Caco-2 (cell line): Measurements from ENCODE around the gene TSN. TPM values are rescaled to one million over a fixed set of nuclear protein-coding genes. Genes with fewer than 3 reads are reported as not detected.

Experiments used
- BruUV-seq: library from RNA; stranded (reverse); fragments of 400-500 nt; replicated peaks from 2 replicates; lab custom pipeline; 2021; lab: Mats Ljungman, UMichigan
- CTCF ChIA-PET: fragments of 300-600 bp; sonication (Branson Sonifier 250); formaldehyde crosslinking; loops from one replicate; lab custom pipeline; 2022; ENCODE audit warnings: antibody characterized with exemption; lab: Charles Lee
- POLR2A ChIA-PET: fragments of 300-600 bp; sonication (Branson Sonifier 250); formaldehyde crosslinking; loops from one replicate; lab custom pipeline; 2022; ENCODE audit warnings: antibody characterized with exemption; lab: Charles Lee
- DNase-seq, 2 experiments: peaks; one replicate each; pipeline versions ENCODE4 v3.0.0 to v3.0.0-alpha.2; 2020 to 2022
- H3K27me3 ChIP-seq: replicated peaks from 2 replicates; pipeline ENCODE4 v1.6.0; 2011; ENCODE audit warnings: low read length; ENCODE audit not compliant: control insufficient read depth, insufficient read depth
- H3K36me3 ChIP-seq: 2 replicates; pipeline ENCODE4 v1.5.1; 2011; ENCODE audit warnings: low read length; ENCODE audit not compliant: control insufficient read depth, insufficient read depth
- H3K4me1 ChIP-seq: fragments of 250-450 bp; sonication (Bioruptor Pico); 2 replicates; pipeline ENCODE4 v1.5.1; 2020; ENCODE audit warnings: mild to moderate bottlenecking
- H3K4me3 ChIP-seq: 2 replicates; pipeline ENCODE4 v1.5.1; 2011; ENCODE audit warnings: low read depth, mild to moderate bottlenecking, control low read depth, low read length
- H3K9me3 ChIP-seq: fragments of 250-450 bp; sonication (Bioruptor Pico); 2 replicates; pipeline ENCODE4 v1.5.1; 2020; ENCODE audit warnings: mild to moderate bottlenecking, moderate library complexity
- H3K27ac Mint-ChIP-seq: one replicate; pipeline ENCODE4 v1.8.0; 2022; ENCODE audit warnings: mixed read lengths; ENCODE audit not compliant: unreplicated experiment
- H3K27me3 Mint-ChIP-seq: one replicate; pipeline ENCODE4 v1.8.0; 2022; ENCODE audit warnings: mixed read lengths; ENCODE audit not compliant: insufficient read depth, unreplicated experiment
- H3K36me3 Mint-ChIP-seq: one replicate; pipeline ENCODE4 v1.8.0; 2022; ENCODE audit warnings: mild to moderate bottlenecking, mixed read lengths; ENCODE audit not compliant: insufficient read depth, unreplicated experiment
- H3K4me1 Mint-ChIP-seq: one replicate; pipeline ENCODE4 v1.8.0; 2022; ENCODE audit warnings: low read depth, mixed read lengths; ENCODE audit not compliant: unreplicated experiment
- H3K4me3 Mint-ChIP-seq: one replicate; pipeline ENCODE4 v1.8.0; 2022; ENCODE audit warnings: mild to moderate bottlenecking, moderate library complexity, mixed read lengths; ENCODE audit not compliant: unreplicated experiment
- H3K9me3 Mint-ChIP-seq: one replicate; pipeline ENCODE4 v1.8.0; 2022; ENCODE audit warnings: mixed read lengths; ENCODE audit not compliant: unreplicated experiment
- intact Hi-C: fragments of 100-400 bp; cut with micrococcal nuclease; formaldehyde crosslinking; loops from one replicate; pipeline ENCODE4 v1.10.0; 2022; ENCODE audit not compliant: unreplicated experiment
- total RNA-seq: library from RNA; stranded (reverse); gene quantifications from 2 replicates; pipeline ENCODE4 v1.2.3, GENCODE V29; 2022
- TF ChIP-seq, protein P1 (sequence below), 2 experiments: fragments of 200-600 bp in 1 of 2; IDR thresholded peaks; 1 replicate in 1 of 2; 2 replicates in 1 of 2; pipeline versions ENCODE4 v1.5.1 to v1.8.0; 2011 to 2022; ENCODE audit warnings: antibody characterized with exemption in 1 of 2, control low read depth in 1 of 2, inconsistent platforms in 1 of 2, low read depth in 1 of 2, low read length in 1 of 2, mild to moderate bottlenecking in 1 of 2, moderate library complexity in 1 of 2; ENCODE audit not compliant: insufficient read depth in 1 of 2, severe bottlenecking in 1 of 2, unreplicated experiment in 1 of 2

The TSN gene
- total RNA-seq, 1 experiment from 2014 or later: 125 TPM

DNA sequence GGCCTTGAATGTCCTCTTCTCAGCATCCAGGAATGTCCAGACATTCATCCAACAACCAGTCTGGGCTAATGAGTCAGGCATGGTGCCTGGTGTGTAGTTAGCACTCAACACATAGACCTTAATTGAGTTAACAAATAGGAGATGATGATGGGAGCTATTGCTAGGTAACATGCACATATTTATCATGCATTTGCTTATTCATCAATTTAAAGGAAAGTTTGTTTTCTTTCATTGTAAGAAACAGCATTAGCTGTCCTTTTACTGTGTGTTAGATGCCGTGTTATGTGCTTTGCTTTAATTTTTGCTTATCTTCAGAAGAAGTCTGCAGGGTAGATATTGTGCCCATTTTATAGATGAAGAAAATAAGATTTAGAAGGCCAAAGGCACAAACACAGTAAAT, 43.2 kb downstream of the TSN start:
- Mint-ChIP-seq H3K27me3 (no peaks in the 10 kb centered on the region), H3K4me3 (no peak overlapping the region), H3K27ac (no peak overlapping the region), H3K36me3 (no peaks in the 10 kb centered on the region), H3K9me3 (peaks cover 22% of the 10 kb centered on the region), H3K4me1 (peaks cover 4% of the 10 kb centered on the region)
- POLR2A ChIA-PET: no interaction called here
- Histone ChIP-seq H3K27me3 (no peaks in the 10 kb centered on the region), H3K36me3 (no peaks in the 10 kb centered on the region), H3K4me1 (no peaks in the 10 kb centered on the region), H3K9me3 (peaks cover 10% of the 10 kb centered on the region; the same call in 1 of the 2 replicates), H3K4me3 (no peak overlapping the region)
- TF ChIP-seq, protein P1, sequence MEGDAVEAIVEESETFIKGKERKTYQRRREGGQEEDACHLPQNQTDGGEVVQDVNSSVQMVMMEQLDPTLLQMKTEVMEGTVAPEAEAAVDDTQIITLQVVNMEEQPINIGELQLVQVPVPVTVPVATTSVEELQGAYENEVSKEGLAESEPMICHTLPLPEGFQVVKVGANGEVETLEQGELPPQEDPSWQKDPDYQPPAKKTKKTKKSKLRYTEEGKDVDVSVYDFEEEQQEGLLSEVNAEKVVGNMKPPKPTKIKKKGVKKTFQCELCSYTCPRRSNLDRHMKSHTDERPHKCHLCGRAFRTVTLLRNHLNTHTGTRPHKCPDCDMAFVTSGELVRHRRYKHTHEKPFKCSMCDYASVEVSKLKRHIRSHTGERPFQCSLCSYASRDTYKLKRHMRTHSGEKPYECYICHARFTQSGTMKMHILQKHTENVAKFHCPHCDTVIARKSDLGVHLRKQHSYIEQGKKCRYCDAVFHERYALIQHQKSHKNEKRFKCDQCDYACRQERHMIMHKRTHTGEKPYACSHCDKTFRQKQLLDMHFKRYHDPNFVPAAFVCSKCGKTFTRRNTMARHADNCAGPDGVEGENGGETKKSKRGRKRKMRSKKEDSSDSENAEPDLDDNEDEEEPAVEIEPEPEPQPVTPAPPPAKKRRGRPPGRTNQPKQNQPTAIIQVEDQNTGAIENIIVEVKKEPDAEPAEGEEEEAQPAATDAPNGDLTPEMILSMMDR (IDR thresholded peaks at IDR 0.05; ENCODE audit: insufficient read depth in 1 of 2, low read depth in 1 of 2, low read length in 1 of 2, severe bottlenecking in 1 of 2, unreplicated experiment in 1 of 2): no peak
- intact Hi-C loops: no loop called here
- no TSS peak for BruUV-seq
- DNase-seq: no peak
- CTCF ChIA-PET: no interaction called here

DNA sequence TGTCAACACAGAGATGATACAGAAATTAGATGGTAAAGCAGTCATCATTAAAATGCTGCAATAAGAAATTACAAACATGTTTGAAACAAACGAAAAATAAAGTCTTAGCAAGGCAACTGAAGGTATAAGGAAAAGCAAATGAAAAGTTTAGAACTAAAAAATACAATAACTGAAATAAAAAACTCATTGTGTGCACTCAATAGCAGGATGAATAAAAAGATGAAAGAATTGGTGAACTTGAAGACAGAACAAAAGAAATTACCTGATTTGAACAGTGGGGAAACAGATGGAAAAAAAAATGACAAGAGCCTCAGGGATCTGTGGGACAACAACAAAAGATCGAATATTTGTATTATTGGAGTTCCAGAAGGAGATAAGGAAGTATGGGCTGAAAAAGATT, 46.5 kb downstream of the TSN start:
- H3K9me3 ChIP-seq: peaks cover 10% of the 10 kb centered on the region; the same call in 1 of the 2 replicates
- H3K4me1 Mint-ChIP-seq: no peaks in the 10 kb centered on the region
- BruUV-seq: no TSS peak
- H3K4me3 ChIP-seq: no peak overlapping the region
- intact Hi-C loops: no loop called here
- no peaks in the 10 kb centered on the region for H3K27me3 ChIP-seq
- DNase-seq: no peak
- H3K36me3 ChIP-seq: no peaks in the 10 kb centered on the region
- no peaks in the 10 kb centered on the region for H3K4me1 ChIP-seq
- peaks cover 18% of the 10 kb centered on the region for H3K9me3 Mint-ChIP-seq
- H3K27ac Mint-ChIP-seq: no peak overlapping the region
- ChIA-PET POLR2A (no interaction called here), CTCF (no interaction called here)
- H3K27me3 Mint-ChIP-seq: no peaks in the 10 kb centered on the region
- H3K4me3 Mint-ChIP-seq: no peak overlapping the region
- TF ChIP-seq, protein P1 (IDR thresholded peaks at IDR 0.05; ENCODE audit: insufficient read depth in 1 of 2, low read depth in 1 of 2, low read length in 1 of 2, severe bottlenecking in 1 of 2, unreplicated experiment in 1 of 2): no peak
- H3K36me3 Mint-ChIP-seq: no peaks in the 10 kb centered on the region

DNA sequence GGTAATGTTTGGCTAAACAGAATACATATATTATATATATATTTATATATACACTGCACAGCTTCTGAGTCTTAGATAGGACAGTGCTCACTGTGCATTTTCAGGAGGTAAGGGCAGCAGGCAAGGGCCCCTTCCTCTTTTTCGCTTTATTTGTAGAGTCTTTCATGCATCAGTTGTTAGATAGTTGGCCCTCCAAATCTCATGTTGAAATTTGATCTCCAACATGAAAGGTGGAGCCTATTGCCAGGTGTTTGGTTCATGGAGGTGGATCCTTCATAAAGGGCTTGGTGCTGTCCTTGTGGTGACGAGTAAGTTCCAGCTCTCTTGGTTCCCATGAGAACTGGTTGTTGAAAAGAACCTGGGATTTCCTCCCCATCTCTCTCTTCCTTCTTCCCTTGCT, 48.1 kb downstream of the TSN start:
- POLR2A ChIA-PET: no interaction called here
- no TSS peak for BruUV-seq
- Mint-ChIP-seq H3K27me3 (no peaks in the 10 kb centered on the region), H3K4me1 (no peaks in the 10 kb centered on the region), H3K9me3 (peaks cover 12% of the 10 kb centered on the region), H3K27ac (no peak overlapping the region), H3K4me3 (no peak overlapping the region), H3K36me3 (no peaks in the 10 kb centered on the region)
- CTCF ChIA-PET: no interaction called here
- H3K27me3 ChIP-seq: no peaks in the 10 kb centered on the region
- no peak for DNase-seq
- H3K9me3 ChIP-seq: peaks cover 10% of the 10 kb centered on the region; the same call in 1 of the 2 replicates
- TF ChIP-seq, protein P1 (IDR thresholded peaks at IDR 0.05; ENCODE audit: insufficient read depth in 1 of 2, low read depth in 1 of 2, low read length in 1 of 2, severe bottlenecking in 1 of 2, unreplicated experiment in 1 of 2): no peak
- H3K4me1 ChIP-seq: no peaks in the 10 kb centered on the region
- H3K36me3 ChIP-seq: no peaks in the 10 kb centered on the region
- intact Hi-C loops: no loop called here
- no peak overlapping the region for H3K4me3 ChIP-seq
